GM13977 (cell line): ENCODE data around the gene LDLRAD4.

ENCODE experiments used
- DNase-seq: peaks from one replicate; pipeline ENCODE4 v3.0.0; 2012; ENCODE audit warnings: low spot score
- CTCF ChIP-seq: IDR thresholded peaks from 2 replicates; pipeline ENCODE4 v1.5.1; 2012; ENCODE audit warnings: mild to moderate bottlenecking, control low read depth; ENCODE audit not compliant: insufficient read depth; ENCODE audit errors: extremely low read depth, missing control alignments
- in situ Hi-C: fragments of 300-500 bp; cut with MboI; formaldehyde crosslinking; loops from one replicate; pipeline ENCODE4 v1.12.0; 2022; ENCODE audit warnings: low sequenced_read_pairs, low pct_unique_long_range_greater_than_20kb, mixed read lengths, inconsistent platforms; ENCODE audit not compliant: unreplicated experiment

The LDLRAD4 gene

GRCh38 chr18:13252686-13253410 lies 34.3 kb downstream of the LDLRAD4 start:
- in situ Hi-C loops, result no loop called here
- no peak for TF ChIP-seq CTCF
- DNase-seq, result no peak

- no peak for DNase-seq
- in situ Hi-C loops, result no loop called here
These were observed 35.5 kb downstream of the LDLRAD4 start for GRCh38 chr18:13253786-13254688.

GRCh38 chr18:13254971-13255927 lies 36.7 kb downstream of the LDLRAD4 start:
- in situ Hi-C loops, result no loop called here
- TF ChIP-seq CTCF, result no peak
- DNase-seq, result no peak

More at GRCh38 chr18:13253786-13254688, 35.5 kb downstream of the LDLRAD4 start:
- TF ChIP-seq CTCF, result no peak

GRCh38 chr18:13256444-13257305 lies 38.1 kb downstream of the LDLRAD4 start:
- DNase-seq, result no peak
- TF ChIP-seq CTCF, result no peak
- in situ Hi-C loops, result no loop called here

GRCh38 chr18:13257361-13257980 lies 38.9 kb downstream of the LDLRAD4 start:
- in situ Hi-C loops, result no loop called here
- no peak for DNase-seq
- no peak for TF ChIP-seq CTCF
